NCI-H146 treated with DMSO at 0.1 percent for 48 hours (cell line): ENCODE results near the gene FBXO15.

Source experiments
- DNase-seq: peaks from one replicate; lab custom pipeline; 2025; ENCODE audit not compliant: unreplicated experiment; lab: John Stamatoyannopoulos, UW

FBXO15 gene

GRCh38 chr18:74153793-74154192 lies 6.2 kb upstream of the FBXO15 start:
- DNase-seq = no peak

- DNase-seq = no peak
Observed at GRCh38 chr18:74153377-74153776, 5.7 kb upstream of the FBXO15 start.

GRCh38 chr18:74152857-74153256 lies 5.2 kb upstream of the FBXO15 start:
- DNase-seq = no peak

GRCh38 chr18:74152270-74152669 lies 4.6 kb upstream of the FBXO15 start:
- no peak for DNase-seq

GRCh38 chr18:74149878-74150277 lies 2.2 kb upstream of the FBXO15 start:
- DNase-seq = no peak

GRCh38 chr18:74148543-74149070 lies 973 bp upstream of the FBXO15 start:
- no peak for DNase-seq

GRCh38 chr18:74147491-74147778 lies 199 bp downstream of the FBXO15 start:
- no peak for DNase-seq

- no peak for DNase-seq
Observed at GRCh38 chr18:74146756-74147155, 878 bp downstream of the FBXO15 start.

- DNase-seq = no peak
Observed at GRCh38 chr18:74142252-74142651, 5.4 kb downstream of the FBXO15 start.

- no peak for DNase-seq
Observed at GRCh38 chr18:74141667-74142066, 6.0 kb downstream of the FBXO15 start.

- DNase-seq = no peak
Observed at GRCh38 chr18:74140582-74140981, 7.1 kb downstream of the FBXO15 start.

- no peak for DNase-seq
Observed at GRCh38 chr18:74139888-74140287, 7.7 kb downstream of the FBXO15 start.

- no peak for DNase-seq
Observed at GRCh38 chr18:74139411-74139810, 8.2 kb downstream of the FBXO15 start.

GRCh38 chr18:74137920-74138538 lies 9.6 kb downstream of the FBXO15 start:
- DNase-seq = no peak

- no peak for DNase-seq
Observed at GRCh38 chr18:74132201-74132600, 15.4 kb downstream of the FBXO15 start.

- no peak for DNase-seq
Observed at GRCh38 chr18:74131124-74131523, 16.5 kb downstream of the FBXO15 start.

- no peak for DNase-seq
Observed at GRCh38 chr18:74128159-74128558, 19.5 kb downstream of the FBXO15 start.

GRCh38 chr18:74126684-74127655 lies 20.7 kb downstream of the FBXO15 start:
- DNase-seq = peak; percentile 69

- no peak for DNase-seq
Observed at GRCh38 chr18:74124642-74125041, 23.0 kb downstream of the FBXO15 start.

- DNase-seq = no peak
Observed at GRCh38 chr18:74123200-74123599, 24.4 kb downstream of the FBXO15 start.

- DNase-seq = peak; percentile 15
Observed at GRCh38 chr18:74116633-74117554, 30.7 kb downstream of the FBXO15 start.
